Fibroblast of pulmonary artery (primary cell): ENCODE results near the gene FASN.

ENCODE experiments used
- DNase-seq: peaks from one replicate; pipeline ENCODE4 v3.0.0-alpha.2; 2010; ENCODE audit warnings: low read depth
- H3K4me3 ChIP-seq: replicated peaks from 2 replicates; pipeline ENCODE4 v1.5.1; 2011; ENCODE audit warnings: low read depth, mild to moderate bottlenecking, control low read depth, low read length, moderate library complexity
- CTCF ChIP-seq: IDR thresholded peaks from 2 replicates; pipeline ENCODE4 v1.5.1; 2011; ENCODE audit warnings: mild to moderate bottlenecking, control low read depth, low read length, inconsistent platforms; ENCODE audit errors: missing control alignments

Gene FASN

GRCh38 chr17:82121660-82122629 is 23.9 kb upstream of the FASN start:
- H3K4me3 ChIP-seq, result no peak overlapping the region
- DNase-seq, result no peak
- TF ChIP-seq CTCF, result no peak

GRCh38 chr17:82121246-82121645 is 23.2 kb upstream of the FASN start:
- TF ChIP-seq CTCF, result no peak
- DNase-seq, result no peak
- H3K4me3 ChIP-seq, result no peak overlapping the region

GRCh38 chr17:82120148-82120547 is 22.1 kb upstream of the FASN start:
- peak; percentile 31 for DNase-seq
- H3K4me3 ChIP-seq, result no peak overlapping the region
- no peak for TF ChIP-seq CTCF

GRCh38 chr17:82118815-82119380 is 20.9 kb upstream of the FASN start:
- H3K4me3 ChIP-seq, result no peak overlapping the region
- TF ChIP-seq CTCF, result no peak
- peak; percentile 65 for DNase-seq

GRCh38 chr17:82118168-82118814 is 20.3 kb upstream of the FASN start:
- TF ChIP-seq CTCF, result no peak
- DNase-seq, result no peak
- H3K4me3 ChIP-seq, result no peak overlapping the region

- H3K4me3 ChIP-seq, result no peak overlapping the region
- TF ChIP-seq CTCF, result no peak
- DNase-seq, result no peak
Observed at GRCh38 chr17:82117139-82118090, 19.4 kb upstream of the FASN start.
